ENCODE results near the gene OCA2.

The OCA2 gene

GRCh38 chr15:28085489-28086174 is 13.5 kb downstream of the OCA2 start:
- Histone ChIP-seq H3K4me1 (ENCODE audit: control insufficient read depth, insufficient read depth, low read length) (no peaks in the 10 kb centered on the region), H3K9ac (ENCODE audit: low read depth, low read length) (no peak overlapping the region), H3K27me3 (ENCODE audit: control insufficient read depth, insufficient read depth, low read length) (peaks cover 24% of the 10 kb centered on the region)

GRCh38 chr15:28084547-28084946 is 14.6 kb downstream of the OCA2 start:
- no peaks in the 10 kb centered on the region for H3K4me1 ChIP-seq (ENCODE audit: control insufficient read depth, insufficient read depth, low read length)
- no peak overlapping the region for H3K9ac ChIP-seq (ENCODE audit: low read depth, low read length)
- H3K4me2 ChIP-seq (ENCODE audit: low read length) = no peak overlapping the region
- no peaks in the 10 kb centered on the region for H3K9me3 ChIP-seq (replicated peaks; ENCODE audit: low read length)
- H3K4me3 ChIP-seq (ENCODE audit: low read length) = no peak overlapping the region
- peaks cover 15% of the 10 kb centered on the region for H3K27me3 ChIP-seq (ENCODE audit: control insufficient read depth, insufficient read depth, low read length)
- no peaks in the 10 kb centered on the region for H3K36me3 ChIP-seq (ENCODE audit: insufficient read depth, low read length)

More at GRCh38 chr15:28085489-28086174, 13.5 kb downstream of the OCA2 start:
- H3K36me3 ChIP-seq (ENCODE audit: insufficient read depth, low read length) = no peaks in the 10 kb centered on the region
- H3K9me3 ChIP-seq (replicated peaks; ENCODE audit: low read length) = no peaks in the 10 kb centered on the region
- H3K4me2 ChIP-seq (ENCODE audit: low read length) = no peak overlapping the region
- H3K4me3 ChIP-seq (ENCODE audit: low read length) = no peak overlapping the region

- Histone ChIP-seq H3K4me3 (ENCODE audit: low read length) (no peak overlapping the region), H3K9me3 (replicated peaks; ENCODE audit: low read length) (no peaks in the 10 kb centered on the region), H3K4me1 (ENCODE audit: control insufficient read depth, insufficient read depth, low read length) (no peaks in the 10 kb centered on the region), H3K9ac (ENCODE audit: low read depth, low read length) (no peak overlapping the region), H3K4me2 (ENCODE audit: low read length) (no peak overlapping the region), H3K27me3 (ENCODE audit: control insufficient read depth, insufficient read depth, low read length) (peaks cover 11% of the 10 kb centered on the region), H3K36me3 (ENCODE audit: insufficient read depth, low read length) (no peaks in the 10 kb centered on the region)
These were observed 16.0 kb downstream of the OCA2 start for GRCh38 chr15:28082891-28083684.

- Histone ChIP-seq H3K9ac (ENCODE audit: low read depth, low read length) (no peak overlapping the region), H3K4me2 (ENCODE audit: low read length) (no peak overlapping the region), H3K27me3 (ENCODE audit: control insufficient read depth, insufficient read depth, low read length) (peaks cover 8% of the 10 kb centered on the region), H3K9me3 (replicated peaks; ENCODE audit: low read length) (no peaks in the 10 kb centered on the region), H3K36me3 (ENCODE audit: insufficient read depth, low read length) (no peaks in the 10 kb centered on the region), H3K4me1 (ENCODE audit: control insufficient read depth, insufficient read depth, low read length) (no peaks in the 10 kb centered on the region), H3K4me3 (ENCODE audit: low read length) (no peak overlapping the region)
These were observed 17.5 kb downstream of the OCA2 start for GRCh38 chr15:28081594-28081993.

GRCh38 chr15:28080386-28080785 is 18.7 kb downstream of the OCA2 start:
- Histone ChIP-seq H3K9me3 (replicated peaks; ENCODE audit: low read length) (no peaks in the 10 kb centered on the region), H3K4me2 (ENCODE audit: low read length) (no peak overlapping the region), H3K36me3 (ENCODE audit: insufficient read depth, low read length) (no peaks in the 10 kb centered on the region), H3K4me1 (ENCODE audit: control insufficient read depth, insufficient read depth, low read length) (no peaks in the 10 kb centered on the region), H3K27me3 (ENCODE audit: control insufficient read depth, insufficient read depth, low read length) (peaks cover 2% of the 10 kb centered on the region), H3K9ac (ENCODE audit: low read depth, low read length) (no peak overlapping the region), H3K4me3 (ENCODE audit: low read length) (no peak overlapping the region)

GRCh38 chr15:28079313-28079969 is 19.7 kb downstream of the OCA2 start:
- no peak overlapping the region for H3K4me2 ChIP-seq (ENCODE audit: low read length)
- no peak overlapping the region for H3K9ac ChIP-seq (ENCODE audit: low read depth, low read length)
- H3K4me3 ChIP-seq (ENCODE audit: low read length) = no peak overlapping the region
- H3K27me3 ChIP-seq (ENCODE audit: control insufficient read depth, insufficient read depth, low read length) = no peaks in the 10 kb centered on the region
- no peaks in the 10 kb centered on the region for H3K36me3 ChIP-seq (ENCODE audit: insufficient read depth, low read length)
- H3K9me3 ChIP-seq (replicated peaks; ENCODE audit: low read length) = no peaks in the 10 kb centered on the region
- no peaks in the 10 kb centered on the region for H3K4me1 ChIP-seq (ENCODE audit: control insufficient read depth, insufficient read depth, low read length)

GRCh38 chr15:28078191-28078719 is 20.9 kb downstream of the OCA2 start:
- Histone ChIP-seq H3K4me1 (ENCODE audit: control insufficient read depth, insufficient read depth, low read length) (no peaks in the 10 kb centered on the region), H3K4me3 (ENCODE audit: low read length) (no peak overlapping the region)

GRCh38 chr15:28075573-28075972 is 23.5 kb downstream of the OCA2 start:
- H3K9ac ChIP-seq (ENCODE audit: low read depth, low read length) = no peak overlapping the region
- H3K4me2 ChIP-seq (ENCODE audit: low read length) = no peak overlapping the region
- no peaks in the 10 kb centered on the region for H3K9me3 ChIP-seq (replicated peaks; ENCODE audit: low read length)
- no peaks in the 10 kb centered on the region for H3K27me3 ChIP-seq (ENCODE audit: control insufficient read depth, insufficient read depth, low read length)
- H3K4me1 ChIP-seq (ENCODE audit: control insufficient read depth, insufficient read depth, low read length) = no peaks in the 10 kb centered on the region
- no peaks in the 10 kb centered on the region for H3K36me3 ChIP-seq (ENCODE audit: insufficient read depth, low read length)
- no peak overlapping the region for H3K4me3 ChIP-seq (ENCODE audit: low read length)

More at GRCh38 chr15:28078191-28078719, 20.9 kb downstream of the OCA2 start:
- H3K9me3 ChIP-seq (replicated peaks; ENCODE audit: low read length) = no peaks in the 10 kb centered on the region
- H3K36me3 ChIP-seq (ENCODE audit: insufficient read depth, low read length) = no peaks in the 10 kb centered on the region
- H3K4me2 ChIP-seq (ENCODE audit: low read length) = no peak overlapping the region
- H3K9ac ChIP-seq (ENCODE audit: low read depth, low read length) = no peak overlapping the region
- no peaks in the 10 kb centered on the region for H3K27me3 ChIP-seq (ENCODE audit: control insufficient read depth, insufficient read depth, low read length)

GRCh38 chr15:28068930-28069329 is 30.2 kb downstream of the OCA2 start:
- no peaks in the 10 kb centered on the region for H3K9me3 ChIP-seq (replicated peaks; ENCODE audit: low read length)
- no peak overlapping the region for H3K4me3 ChIP-seq (ENCODE audit: low read length)
- H3K9ac ChIP-seq (ENCODE audit: low read depth, low read length) = no peak overlapping the region
- no peak overlapping the region for H3K4me2 ChIP-seq (ENCODE audit: low read length)
- H3K36me3 ChIP-seq (ENCODE audit: insufficient read depth, low read length) = no peaks in the 10 kb centered on the region
- H3K27me3 ChIP-seq (ENCODE audit: control insufficient read depth, insufficient read depth, low read length) = no peaks in the 10 kb centered on the region
- no peaks in the 10 kb centered on the region for H3K4me1 ChIP-seq (ENCODE audit: control insufficient read depth, insufficient read depth, low read length)

- no peaks in the 10 kb centered on the region for H3K27me3 ChIP-seq (ENCODE audit: control insufficient read depth, insufficient read depth, low read length)
- no peak overlapping the region for H3K4me3 ChIP-seq (ENCODE audit: low read length)
- H3K4me2 ChIP-seq (ENCODE audit: low read length) = no peak overlapping the region
- H3K9ac ChIP-seq (ENCODE audit: low read depth, low read length) = no peak overlapping the region
- H3K4me1 ChIP-seq (ENCODE audit: control insufficient read depth, insufficient read depth, low read length) = no peaks in the 10 kb centered on the region
- no peaks in the 10 kb centered on the region for H3K36me3 ChIP-seq (ENCODE audit: insufficient read depth, low read length)
- no peaks in the 10 kb centered on the region for H3K9me3 ChIP-seq (replicated peaks; ENCODE audit: low read length)
These were observed 32.9 kb downstream of the OCA2 start for GRCh38 chr15:28066231-28066630.

GRCh38 chr15:28060005-28060404 is 39.1 kb downstream of the OCA2 start:
- no peak overlapping the region for H3K9ac ChIP-seq (ENCODE audit: low read depth, low read length)
- no peaks in the 10 kb centered on the region for H3K4me1 ChIP-seq (ENCODE audit: control insufficient read depth, insufficient read depth, low read length)
- H3K4me2 ChIP-seq (ENCODE audit: low read length) = no peak overlapping the region
- H3K4me3 ChIP-seq (ENCODE audit: low read length) = no peak overlapping the region
- H3K9me3 ChIP-seq (replicated peaks; ENCODE audit: low read length) = no peaks in the 10 kb centered on the region
- no peaks in the 10 kb centered on the region for H3K27me3 ChIP-seq (ENCODE audit: control insufficient read depth, insufficient read depth, low read length)
- H3K36me3 ChIP-seq (ENCODE audit: insufficient read depth, low read length) = no peaks in the 10 kb centered on the region
